ENCODE results near the gene ATG14.

DNA sequence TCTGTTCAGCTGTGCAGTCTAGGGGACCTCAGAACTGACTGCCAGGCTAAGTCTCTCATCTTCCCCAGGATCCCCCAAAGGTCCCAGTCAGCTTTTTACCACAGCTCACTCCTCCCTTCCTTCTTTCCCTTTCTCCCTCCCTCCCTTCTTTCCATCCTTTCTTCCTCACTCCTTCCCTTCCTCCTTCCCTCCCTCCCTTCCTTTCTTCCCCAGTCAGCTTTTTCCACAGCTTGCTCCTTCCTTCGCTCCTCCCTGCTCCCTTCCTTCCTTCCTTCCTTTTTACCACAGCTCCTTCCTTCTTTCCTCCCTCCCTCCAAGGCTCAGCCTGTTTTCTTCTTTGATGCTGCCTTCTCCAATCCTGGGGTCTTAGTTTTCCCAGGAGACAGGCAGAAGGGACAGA lies 39.2 kb downstream of the ATG14 start:
- TF ChIP-seq, protein P1, sequence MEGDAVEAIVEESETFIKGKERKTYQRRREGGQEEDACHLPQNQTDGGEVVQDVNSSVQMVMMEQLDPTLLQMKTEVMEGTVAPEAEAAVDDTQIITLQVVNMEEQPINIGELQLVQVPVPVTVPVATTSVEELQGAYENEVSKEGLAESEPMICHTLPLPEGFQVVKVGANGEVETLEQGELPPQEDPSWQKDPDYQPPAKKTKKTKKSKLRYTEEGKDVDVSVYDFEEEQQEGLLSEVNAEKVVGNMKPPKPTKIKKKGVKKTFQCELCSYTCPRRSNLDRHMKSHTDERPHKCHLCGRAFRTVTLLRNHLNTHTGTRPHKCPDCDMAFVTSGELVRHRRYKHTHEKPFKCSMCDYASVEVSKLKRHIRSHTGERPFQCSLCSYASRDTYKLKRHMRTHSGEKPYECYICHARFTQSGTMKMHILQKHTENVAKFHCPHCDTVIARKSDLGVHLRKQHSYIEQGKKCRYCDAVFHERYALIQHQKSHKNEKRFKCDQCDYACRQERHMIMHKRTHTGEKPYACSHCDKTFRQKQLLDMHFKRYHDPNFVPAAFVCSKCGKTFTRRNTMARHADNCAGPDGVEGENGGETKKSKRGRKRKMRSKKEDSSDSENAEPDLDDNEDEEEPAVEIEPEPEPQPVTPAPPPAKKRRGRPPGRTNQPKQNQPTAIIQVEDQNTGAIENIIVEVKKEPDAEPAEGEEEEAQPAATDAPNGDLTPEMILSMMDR (IDR thresholded peaks at IDR 0.05) = no peak
- TF ChIP-seq POLR2A (IDR thresholded peaks at IDR 0.05) = no peak
